Esophagus squamous epithelium (tissue), 5 donors: ENCODE data around the gene RPH3AL. TPM values are rescaled to one million over a fixed set of nuclear protein-coding genes. Genes with fewer than 3 reads are reported as not detected.
"Not testable (repeated sequence)": the region's sequence is repeated elsewhere in the genome, so short reads cannot be mapped to it uniquely, and the experiment has no call there.

Experiments
- DNase-seq: peaks from one replicate; lab custom pipeline; 2025; lab: John Stamatoyannopoulos, UW
- H3K27ac ChIP-seq, 4 donors: fragments of 200-600 bp; sonication (generic); one replicate each; pipeline ENCODE4 v1.5.1; 2016 to 2019; ENCODE audit warnings: mild to moderate bottlenecking in 1 of 4
- H3K27me3 ChIP-seq, 4 donors: fragments of 200-600 bp; sonication (generic); 1 replicate in 3 of 4; 2 replicates in 1 of 4; pipeline versions ENCODE4 v1.5.1 to v1.6.0; 2017 to 2021; ENCODE audit warnings: antibody characterized with exemption in 1 of 4
- H3K36me3 ChIP-seq, 3 donors: fragments of 200-600 bp; sonication (generic); one replicate each; pipeline ENCODE4 v1.5.1; 2016 to 2019
- H3K4me1 ChIP-seq, 3 donors: fragments of 200-600 bp; sonication (generic); one replicate each; pipeline ENCODE4 v1.5.1; 2017 to 2019
- H3K4me3 ChIP-seq, 4 donors: fragments of 200-600 bp; sonication (generic); 1 replicate in 3 of 4; 2 replicates in 1 of 4; pipeline ENCODE4 v1.5.1; 2016 to 2019; ENCODE audit warnings: mild to moderate bottlenecking in 2 of 4, moderate library complexity in 1 of 4
- H3K9me3 ChIP-seq, 3 donors: fragments of 200-600 bp; sonication (generic); one replicate each; pipeline ENCODE4 v1.5.1; 2016 to 2019
- POLR2A ChIP-seq, 4 donors: fragments of 450-650 bp; IDR thresholded peaks; one replicate each; pipeline ENCODE4 v1.6.1; 2017; ENCODE audit warnings: antibody characterized with exemption in 4 of 4, mild to moderate bottlenecking in 4 of 4, moderate library complexity in 3 of 4
- WGBS, 2 donors: methylation state at CpG; one replicate each; pipeline ENCODE4 v1.1.5; 2018; 5-methylcytosine and 5-hydroxymethylcytosine counted together
- intact Hi-C: fragments of 100-400 bp; cut with DNase I; formaldehyde crosslinking; loops from one replicate; pipeline ENCODE4 v1.15.0; 2022
- total RNA-seq, 4 donors: library from RNA; depleted of rRNA; stranded (reverse); fragments of >200 nt; gene quantifications; one replicate each; pipeline ENCODE4 v1.1.0, GENCODE V29; 2016
- TF ChIP-seq, protein P1 (sequence below), 6 experiments: fragments of 450-650 bp in 4 of 6; fragments of 200-600 bp in 2 of 6; sonication (generic) in 2 of 6; IDR thresholded peaks; one replicate each; pipeline ENCODE4 v1.5.1; 2016 to 2019; ENCODE audit warnings: antibody characterized with exemption in 6 of 6, mild to moderate bottlenecking in 4 of 6, moderate library complexity in 4 of 6
- donor health status: DM: yes; HTN: yes; CAD: no.

The RPH3AL gene
- total RNA-seq, 4 donors from 2014 or later = 5.2 to 18.3 (median 7.5) TPM

DNA sequence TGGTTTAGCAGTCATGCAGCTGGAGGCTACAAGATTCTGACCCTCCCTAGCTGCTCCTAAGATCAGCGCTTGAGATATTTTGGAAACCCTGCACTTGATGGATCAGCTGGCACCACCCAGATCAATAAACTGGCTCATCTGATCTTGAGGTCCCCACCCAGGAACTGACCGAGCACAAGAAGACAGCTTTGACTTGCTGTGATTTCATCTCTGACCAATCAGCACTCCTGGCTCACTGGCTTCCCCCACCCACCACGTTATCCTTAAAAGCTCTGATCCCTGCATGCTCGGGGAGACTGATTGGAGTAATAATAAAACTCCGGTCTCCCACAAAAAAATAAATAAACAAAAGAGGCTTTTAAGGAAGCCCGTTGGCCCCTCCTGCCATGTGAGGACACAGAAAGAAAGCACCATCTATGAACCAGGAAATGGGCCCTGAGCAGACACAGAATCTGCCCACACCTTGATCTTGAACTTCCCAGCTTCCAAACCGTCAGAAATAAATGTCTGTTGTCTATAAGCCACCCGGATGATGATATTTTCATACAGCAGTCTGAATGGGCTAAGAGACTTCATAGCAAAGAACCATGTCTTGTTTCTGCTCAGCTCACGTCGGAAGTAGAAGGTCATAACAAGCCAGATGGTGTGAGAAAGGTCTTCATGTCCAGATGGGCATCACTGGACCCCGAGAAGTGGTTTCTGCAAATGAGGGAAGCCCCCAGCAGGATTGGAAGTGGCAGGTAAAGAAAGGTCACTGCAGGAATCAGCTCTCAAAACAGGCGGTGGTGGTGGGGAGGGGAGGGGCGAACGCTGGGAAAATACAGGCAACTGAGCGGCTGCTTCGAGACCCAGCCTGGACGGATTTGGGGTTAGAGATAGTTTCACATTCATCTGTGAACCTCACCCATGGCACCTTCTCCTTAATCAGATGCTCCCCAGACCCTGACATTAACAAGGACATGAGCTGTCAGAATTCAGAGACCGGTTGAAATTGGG, 19.8 kb upstream of the RPH3AL start:
- no peak overlapping the region for H3K27ac ChIP-seq

DNA sequence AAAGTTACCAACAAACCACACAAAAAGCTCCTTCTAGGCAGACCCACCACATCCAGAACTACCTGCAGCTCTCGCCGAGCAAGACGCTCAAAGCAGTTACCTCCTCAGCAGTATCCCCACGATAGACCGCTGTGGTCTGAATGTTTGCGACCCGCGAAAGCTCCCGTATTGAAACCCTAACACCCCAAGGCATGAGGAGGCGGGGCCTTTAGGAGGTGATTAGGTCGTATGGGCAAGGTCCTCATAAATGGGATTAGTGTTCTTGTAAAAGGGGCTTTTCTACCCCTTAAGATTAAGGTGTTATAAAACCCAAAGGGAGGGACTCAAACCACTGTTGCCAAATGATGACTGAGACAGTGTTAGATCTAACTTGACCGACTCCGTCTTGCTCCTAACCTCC, 19.0 kb upstream of the RPH3AL start:
- WGBS, 2 donors = 87 to 90% methylated on average over 12 to 13 of the region's 13 CpGs

More for the DNA sequence above, 19.8 kb upstream of the RPH3AL start:
- Histone ChIP-seq H3K36me3 (no peaks in the 10 kb centered on the region), H3K27me3 (no peaks in the 10 kb centered on the region), H3K9me3 (no peaks in the 10 kb centered on the region), H3K4me3 (no peak overlapping the region), H3K4me1 (no peaks in the 10 kb centered on the region)
- no peak for TF ChIP-seq POLR2A (IDR thresholded peaks at IDR 0.05)
- TF ChIP-seq, protein P1, sequence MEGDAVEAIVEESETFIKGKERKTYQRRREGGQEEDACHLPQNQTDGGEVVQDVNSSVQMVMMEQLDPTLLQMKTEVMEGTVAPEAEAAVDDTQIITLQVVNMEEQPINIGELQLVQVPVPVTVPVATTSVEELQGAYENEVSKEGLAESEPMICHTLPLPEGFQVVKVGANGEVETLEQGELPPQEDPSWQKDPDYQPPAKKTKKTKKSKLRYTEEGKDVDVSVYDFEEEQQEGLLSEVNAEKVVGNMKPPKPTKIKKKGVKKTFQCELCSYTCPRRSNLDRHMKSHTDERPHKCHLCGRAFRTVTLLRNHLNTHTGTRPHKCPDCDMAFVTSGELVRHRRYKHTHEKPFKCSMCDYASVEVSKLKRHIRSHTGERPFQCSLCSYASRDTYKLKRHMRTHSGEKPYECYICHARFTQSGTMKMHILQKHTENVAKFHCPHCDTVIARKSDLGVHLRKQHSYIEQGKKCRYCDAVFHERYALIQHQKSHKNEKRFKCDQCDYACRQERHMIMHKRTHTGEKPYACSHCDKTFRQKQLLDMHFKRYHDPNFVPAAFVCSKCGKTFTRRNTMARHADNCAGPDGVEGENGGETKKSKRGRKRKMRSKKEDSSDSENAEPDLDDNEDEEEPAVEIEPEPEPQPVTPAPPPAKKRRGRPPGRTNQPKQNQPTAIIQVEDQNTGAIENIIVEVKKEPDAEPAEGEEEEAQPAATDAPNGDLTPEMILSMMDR (IDR thresholded peaks at IDR 0.05) = no peak
- WGBS, 2 donors = 74 to 75% methylated on average over 17 of the region's 18 CpGs
- intact Hi-C loops = no loop called here
- DNase-seq = no peak

DNA sequence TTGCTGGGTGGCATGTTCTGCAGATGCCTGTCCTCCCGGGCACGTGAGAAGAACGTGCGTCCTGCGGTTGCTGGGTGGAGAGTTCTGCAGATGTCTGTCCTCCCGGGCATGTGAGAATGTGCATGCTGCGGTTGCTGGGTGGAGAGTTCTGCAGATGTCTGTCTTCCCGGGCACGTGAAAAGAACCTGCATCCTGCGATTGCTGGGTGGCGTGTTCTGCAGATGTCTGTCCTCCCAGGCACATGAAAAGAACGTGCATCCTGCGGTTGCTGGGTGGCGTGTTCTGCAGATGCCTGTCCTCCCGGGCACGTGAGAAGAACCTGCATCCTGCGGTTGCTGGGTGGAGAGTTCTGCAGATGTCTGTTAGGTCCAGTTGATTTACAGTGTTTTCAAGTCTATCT, 15.0 kb upstream of the RPH3AL start:
- H3K27me3 ChIP-seq, H3K4me1 ChIP-seq, H3K36me3 ChIP-seq, H3K4me3 ChIP-seq, H3K27ac ChIP-seq, intact Hi-C loops, DNase-seq, H3K9me3 ChIP-seq: not testable (repeated sequence)
- 94 to 98% methylated on average over 6 to 14 of the region's 17 CpGs for WGBS, 2 donors

More for the DNA sequence above, 19.0 kb upstream of the RPH3AL start:
- intact Hi-C loops = no loop called here
- Histone ChIP-seq H3K27me3 (no peaks in the 10 kb centered on the region), H3K9me3 (no peaks in the 10 kb centered on the region), H3K27ac (no peak overlapping the region), H3K4me3 (no peak overlapping the region), H3K4me1 (no peaks in the 10 kb centered on the region), H3K36me3 (no peaks in the 10 kb centered on the region)
- TF ChIP-seq POLR2A (IDR thresholded peaks at IDR 0.05) = no peak
- TF ChIP-seq, protein P1 (IDR thresholded peaks at IDR 0.05) = no peak
- DNase-seq = no peak

DNA sequence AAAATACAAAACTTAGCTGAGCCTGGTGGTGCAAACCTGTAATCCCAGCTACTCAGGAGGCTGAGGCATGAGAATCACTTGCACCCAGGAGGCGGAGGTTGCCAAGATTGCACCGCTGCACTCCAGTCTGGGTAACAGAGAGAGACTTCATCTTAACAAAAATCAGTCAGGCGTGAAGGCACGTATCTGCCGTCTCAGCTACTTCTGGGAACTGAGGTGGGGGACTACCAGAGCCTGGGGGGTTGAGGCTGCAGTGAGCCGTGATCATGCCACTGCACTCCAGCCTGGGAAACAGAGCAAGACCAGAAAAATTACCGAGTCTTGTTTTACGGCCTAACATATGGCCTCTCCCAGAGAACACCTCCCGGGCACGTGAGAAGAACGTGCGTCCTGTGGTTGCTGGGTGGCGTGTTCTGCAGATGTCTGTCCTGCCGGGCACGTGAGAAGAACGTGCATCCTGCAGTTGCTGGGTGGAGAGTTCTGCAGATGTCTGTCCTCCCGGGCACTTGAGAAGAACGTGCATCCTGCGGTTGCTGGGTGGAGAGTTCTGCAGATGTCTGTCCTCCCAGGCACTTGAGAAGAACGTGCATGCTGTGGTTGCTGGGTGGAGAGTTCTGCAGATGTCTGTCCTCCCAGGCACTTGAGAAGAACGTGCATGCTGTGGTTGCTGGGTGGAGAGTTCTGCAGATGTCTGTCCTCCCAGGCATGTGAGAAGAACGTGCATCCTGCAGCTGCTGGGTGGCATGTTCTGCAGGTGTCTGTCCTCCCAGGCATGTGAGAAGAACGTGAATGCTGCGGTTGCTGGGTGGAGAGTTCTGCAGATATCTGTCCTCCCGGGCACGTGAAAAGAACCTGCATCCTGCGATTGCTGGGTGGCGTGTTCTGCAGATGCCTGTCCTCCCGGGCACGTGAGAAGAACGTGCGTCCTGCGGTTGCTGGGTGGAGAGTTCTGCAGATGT, 14.3 kb upstream of the RPH3AL start:
- H3K9me3 ChIP-seq, H3K4me3 ChIP-seq, H3K27ac ChIP-seq, intact Hi-C loops, H3K4me1 ChIP-seq, DNase-seq, H3K36me3 ChIP-seq, H3K27me3 ChIP-seq: not testable (repeated sequence)
- WGBS, 2 donors = 80% methylated on average over 22 to 29 of the region's 33 CpGs

GRCh38 chr17:364766-365165, 12.2 kb upstream of the RPH3AL start:
- H3K4me3 ChIP-seq = no peak overlapping the region
- WGBS, 2 donors = 66 to 76% methylated on average over 9 of the region's 9 CpGs
- no peaks in the 10 kb centered on the region for H3K9me3 ChIP-seq
- intact Hi-C loops = no loop called here
- no peaks in the 10 kb centered on the region for H3K27me3 ChIP-seq
- H3K27ac ChIP-seq = no peak overlapping the region
- DNase-seq = no peak
- H3K4me1 ChIP-seq = no peaks in the 10 kb centered on the region
- no peaks in the 10 kb centered on the region for H3K36me3 ChIP-seq
- no peak for TF ChIP-seq POLR2A (IDR thresholded peaks at IDR 0.05)
- TF ChIP-seq, protein P1 (IDR thresholded peaks at IDR 0.05) = no peak
